Activated CD4-positive, CD25-positive, alpha-beta regulatory T cell treated with anti-CD3 and anti-CD28 coated beads, Interleukin-2, amount 50 U/mL, for 72 hours (primary cell): Measurements from ENCODE around the gene OPCML.

ENCODE experiments used
- DNase-seq: peaks from one replicate; pipeline ENCODE4 v3.0.0; 2021

OPCML gene

DNA sequence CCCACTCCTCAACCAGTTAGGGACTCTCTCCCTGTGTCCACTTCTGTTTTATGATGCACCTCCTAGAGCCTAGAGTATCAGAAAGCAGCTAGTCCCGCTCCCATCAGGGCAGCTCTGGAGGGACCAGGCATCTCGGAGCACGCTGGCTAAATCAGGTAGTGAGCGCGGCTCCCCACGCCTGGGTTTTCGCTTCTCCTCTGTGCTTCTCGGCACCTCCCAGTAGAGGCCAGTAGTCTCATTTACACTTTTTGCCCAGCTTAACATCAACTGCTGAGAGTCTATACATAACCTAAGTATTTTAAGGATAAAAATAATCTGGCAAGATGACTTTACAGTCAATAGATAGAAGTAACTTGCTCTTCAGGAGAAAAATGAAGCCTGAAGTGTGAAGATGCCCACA lies 473.8 kb downstream of the OPCML start:
- no peak for DNase-seq

DNA sequence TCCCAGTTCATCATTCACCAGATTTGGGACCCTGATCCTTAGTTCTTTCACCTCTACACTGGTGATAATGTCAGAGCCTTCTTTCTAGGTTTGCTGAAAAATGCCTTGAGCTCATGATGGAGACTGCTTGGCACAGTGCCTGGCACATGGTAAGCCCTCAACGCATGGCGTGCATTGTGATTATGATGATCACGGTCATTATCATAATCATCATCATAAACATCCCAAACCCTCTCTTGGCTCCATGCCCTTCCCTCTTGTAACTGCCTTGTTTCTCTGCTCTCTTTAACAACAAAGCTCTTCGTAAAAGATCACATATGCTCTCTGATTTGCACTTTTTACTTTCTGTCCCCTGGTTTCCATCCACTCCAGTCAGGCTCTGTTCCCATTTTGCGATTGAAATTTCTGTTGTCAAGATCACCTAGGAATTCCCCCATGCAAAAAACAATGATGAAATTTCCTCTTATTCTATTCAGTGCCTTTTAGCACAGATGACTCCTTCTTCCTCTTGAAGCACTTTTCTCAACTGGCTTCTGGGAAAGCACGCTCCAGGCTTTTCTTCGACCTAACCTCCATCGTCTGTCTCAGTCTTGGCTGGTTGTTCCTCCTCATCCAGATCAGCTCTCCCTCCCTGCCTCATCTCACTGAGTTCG lies 479.1 kb downstream of the OPCML start:
- no peak for DNase-seq

DNA sequence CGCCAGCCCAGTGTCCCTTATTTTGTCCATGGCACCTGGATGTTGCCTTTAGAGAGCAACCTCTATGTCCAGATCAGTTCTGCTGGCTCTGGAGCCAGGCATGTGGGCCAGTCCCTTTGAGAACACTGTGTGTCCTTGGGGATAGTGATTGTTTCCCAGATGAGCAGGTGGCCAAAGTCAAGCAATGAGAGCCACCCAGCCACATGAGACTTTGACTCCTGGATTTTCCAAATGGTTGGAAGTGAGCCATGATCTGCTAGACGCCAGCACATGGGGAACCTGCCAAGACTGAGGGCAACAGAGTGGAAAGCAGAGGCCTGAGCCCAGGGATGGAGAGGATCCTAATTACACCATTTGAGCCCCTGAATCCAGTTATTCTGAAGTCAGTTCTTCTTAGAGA lies 479.8 kb downstream of the OPCML start:
- DNase-seq, result no peak

DNA sequence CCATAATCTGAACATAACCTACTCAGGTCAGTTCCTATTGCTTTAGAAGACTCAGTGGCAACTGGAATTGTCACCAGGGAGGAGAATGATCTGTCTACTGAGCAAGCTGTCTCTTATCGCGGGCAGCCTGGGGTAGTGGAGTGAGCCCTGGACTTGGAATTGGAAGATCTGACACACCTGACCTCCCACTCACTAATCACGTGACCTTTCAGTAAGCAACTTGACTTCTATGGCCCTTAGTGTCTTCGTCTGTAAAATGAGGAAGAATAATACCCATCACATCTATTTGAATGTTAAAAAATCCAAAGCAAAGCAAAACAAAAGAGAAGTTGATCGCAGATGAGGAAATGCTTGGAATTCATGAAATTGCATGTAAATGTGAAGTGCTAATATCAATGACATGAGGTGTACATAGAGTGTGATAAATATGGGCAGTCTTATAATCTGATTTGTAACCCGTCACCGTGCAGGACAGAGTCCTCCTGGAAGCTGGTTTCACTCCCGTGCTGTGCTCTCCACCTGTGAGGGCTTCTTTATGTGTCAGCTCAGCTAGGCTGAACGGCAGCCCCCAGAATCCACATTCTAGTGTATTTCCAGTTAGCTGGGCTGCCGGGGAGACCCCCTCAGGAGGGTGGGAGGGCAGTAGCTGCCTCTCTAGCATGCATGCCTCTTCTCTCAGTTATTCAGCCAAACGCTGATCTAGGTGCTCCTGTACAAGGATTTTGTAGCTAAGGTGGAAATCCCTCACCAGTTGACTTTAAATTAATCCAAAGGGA lies 482.9 kb downstream of the OPCML start:
- no peak for DNase-seq

DNA sequence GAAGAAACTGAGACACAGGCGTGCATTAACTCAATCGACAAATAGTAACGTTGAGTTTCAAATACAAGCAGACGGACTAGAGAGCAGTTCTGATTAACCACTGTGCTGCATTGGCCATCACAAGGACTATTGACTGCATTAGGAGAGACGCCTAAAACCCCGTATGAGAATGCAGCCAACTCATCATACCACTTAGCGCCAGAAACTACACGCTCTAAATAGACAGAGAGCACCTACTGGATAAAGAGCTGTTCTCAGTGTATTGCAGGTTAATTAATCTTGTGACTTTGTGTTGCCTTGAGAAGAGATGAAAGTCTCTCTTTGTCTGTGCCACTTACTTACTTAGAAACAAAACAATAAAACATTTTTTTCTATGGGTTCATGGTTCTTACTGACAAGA lies 484.0 kb downstream of the OPCML start:
- no peak for DNase-seq

DNA sequence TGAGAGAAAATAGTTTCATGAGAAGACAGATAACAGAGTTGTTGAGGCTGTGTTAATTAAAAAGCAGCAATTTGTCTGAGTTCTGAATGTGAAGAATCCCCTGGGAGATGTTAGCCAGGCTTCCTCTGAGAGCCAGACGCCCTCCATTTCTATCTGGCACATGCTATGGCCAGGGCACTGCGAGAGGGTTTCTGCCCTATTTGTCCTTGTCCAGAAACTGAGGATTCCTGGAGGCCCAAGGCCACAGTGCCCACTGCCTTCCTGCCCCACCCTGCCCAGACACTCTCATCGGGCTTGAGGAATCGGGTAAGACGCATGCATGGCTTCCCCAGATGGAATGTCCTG lies 484.6 kb downstream of the OPCML start:
- DNase-seq, result no peak

DNA sequence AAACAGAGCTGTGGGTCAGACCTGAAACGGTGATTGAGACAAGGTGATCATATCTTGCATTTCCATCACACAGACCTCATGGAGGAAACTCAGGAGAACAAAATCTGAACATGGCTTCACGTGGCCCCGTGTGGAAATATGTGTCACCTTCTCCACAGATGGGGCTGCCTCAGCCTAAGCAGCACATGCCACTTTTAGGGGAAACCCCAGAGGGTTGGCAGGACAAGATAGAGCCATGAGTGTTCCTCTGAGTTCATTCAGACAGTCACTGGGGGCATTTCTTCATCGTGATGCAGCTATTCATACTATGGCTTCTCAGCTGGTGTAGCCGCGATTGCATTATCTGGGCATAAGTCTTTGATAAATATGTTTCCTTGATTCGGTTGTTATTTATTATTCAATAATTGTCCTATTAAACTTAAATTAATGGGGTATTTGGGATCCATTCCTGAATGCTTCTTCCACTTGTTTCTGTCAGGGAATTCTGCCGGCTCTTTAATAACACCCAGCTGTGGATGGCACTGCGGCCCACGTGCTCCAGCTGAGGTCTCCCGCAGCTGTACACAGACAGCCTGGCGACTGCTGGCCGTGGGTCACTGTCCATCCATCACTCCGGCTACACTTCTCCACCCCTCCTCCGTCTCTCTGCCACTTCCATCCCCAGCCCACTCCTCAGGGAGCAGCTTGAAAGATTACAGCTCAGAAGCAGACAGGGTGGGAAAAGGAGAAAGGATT lies 485.1 kb downstream of the OPCML start:
- no peak for DNase-seq

DNA sequence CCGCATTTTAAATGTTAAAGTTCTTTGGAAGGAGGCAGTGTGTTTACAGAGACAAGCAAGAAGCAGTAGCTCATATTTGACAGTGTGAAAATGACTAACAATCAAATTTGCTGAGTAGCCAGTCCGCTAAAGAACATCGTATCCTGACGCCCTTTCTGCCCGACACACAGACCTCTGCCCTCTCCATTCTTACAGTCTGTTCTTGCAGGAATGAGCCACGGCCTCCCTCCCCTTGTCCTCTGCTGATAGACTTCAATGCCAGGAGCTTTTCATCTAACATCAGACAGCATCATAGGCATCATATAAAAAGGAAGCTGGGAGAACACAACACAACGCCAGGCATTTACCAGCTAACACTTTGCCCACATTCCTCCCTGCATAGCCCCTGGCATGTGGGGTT lies 486.0 kb downstream of the OPCML start:
- DNase-seq, result no peak

DNA sequence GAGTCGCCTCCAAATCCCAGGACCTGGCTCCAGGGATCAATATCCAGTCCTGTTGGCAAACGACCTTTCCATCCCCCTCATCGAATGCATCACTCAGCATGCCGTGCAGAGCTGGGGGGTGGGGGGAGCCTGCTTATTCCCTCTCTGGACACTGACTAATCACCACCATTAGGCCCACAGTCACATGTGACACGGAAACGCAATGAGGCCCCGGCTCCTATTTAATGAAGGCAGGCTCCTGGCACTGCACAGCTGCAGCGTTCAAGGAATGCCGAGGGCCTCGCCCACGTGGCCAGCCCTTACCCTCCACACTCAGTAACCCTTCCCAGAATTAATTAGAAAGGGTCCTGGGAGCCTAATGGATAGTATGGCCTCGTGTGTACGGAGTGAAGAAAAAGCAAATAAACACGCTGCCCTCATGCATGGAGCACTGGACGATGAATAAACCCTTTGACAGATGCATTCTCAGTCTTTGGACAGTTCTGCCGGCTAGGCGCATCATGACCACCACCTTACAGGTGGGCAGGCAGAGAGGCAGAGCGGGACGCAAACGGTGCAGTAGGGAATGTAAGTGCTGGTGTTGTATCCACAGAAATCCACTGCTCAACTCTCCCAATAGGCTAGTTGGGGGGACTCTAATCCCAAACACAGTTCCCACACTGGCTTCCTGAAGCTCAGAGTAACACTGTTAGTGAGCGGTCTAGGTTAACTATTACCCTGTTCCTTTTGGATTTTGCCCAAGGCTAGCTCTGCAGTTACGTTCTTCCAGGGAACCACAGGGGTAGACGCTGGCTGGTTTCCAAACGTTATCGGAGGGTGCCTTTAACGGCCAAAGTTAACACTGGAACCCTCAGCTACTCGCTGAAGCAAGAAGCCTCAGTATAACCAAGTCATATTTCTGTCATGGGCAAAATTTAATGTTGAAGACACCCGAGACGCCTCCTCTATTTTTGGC lies 490.1 kb downstream of the OPCML start:
- no peak for DNase-seq

DNA sequence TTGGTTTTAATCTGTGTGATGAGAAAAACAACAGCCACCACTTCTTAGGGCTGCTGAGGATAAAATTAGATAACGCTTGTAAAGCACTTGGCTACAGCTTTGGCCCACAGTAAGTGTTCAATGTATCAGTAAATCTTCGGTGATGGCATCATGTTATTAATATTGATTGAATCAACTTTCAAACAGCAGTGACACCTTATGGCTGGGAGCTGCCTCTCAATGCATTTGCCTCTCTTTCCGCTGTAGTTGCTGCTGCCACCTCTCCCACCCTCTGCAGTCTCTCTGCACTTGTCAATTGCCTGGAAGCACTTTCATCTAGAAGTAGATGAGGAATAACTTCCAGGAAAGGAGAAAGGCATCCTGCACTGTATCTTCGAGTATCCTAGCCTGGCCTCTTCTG lies 491.1 kb downstream of the OPCML start:
- DNase-seq, result no peak

DNA sequence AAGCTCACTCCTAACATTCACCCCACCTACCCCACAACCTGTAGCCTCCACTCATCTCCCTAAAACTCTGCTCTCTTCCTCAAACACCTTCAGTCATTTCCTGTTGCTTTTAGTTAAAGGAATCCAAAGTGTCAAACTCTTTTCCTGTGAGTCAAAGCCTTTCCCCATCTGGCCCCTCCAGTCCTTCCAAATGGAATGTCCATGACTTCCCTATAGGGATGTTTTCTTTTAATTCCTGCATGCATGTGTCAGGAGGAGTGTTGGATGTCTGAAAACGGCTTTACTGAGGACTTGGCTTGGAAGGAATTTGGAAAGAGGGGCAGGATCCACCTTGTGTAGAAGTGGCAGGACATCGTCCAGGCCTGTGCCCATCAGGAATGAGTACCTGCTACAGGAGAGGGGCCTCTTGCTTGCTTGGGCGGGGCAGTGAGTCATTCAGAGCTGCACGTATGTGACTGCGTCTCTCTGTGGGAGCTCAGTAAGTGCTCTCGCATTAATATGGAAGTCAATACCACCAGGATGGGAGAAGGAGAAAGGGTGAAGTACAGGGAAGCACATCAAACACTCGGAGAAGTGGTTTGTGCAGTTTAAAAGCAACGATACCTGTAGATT lies 491.9 kb downstream of the OPCML start:
- no peak for DNase-seq

DNA sequence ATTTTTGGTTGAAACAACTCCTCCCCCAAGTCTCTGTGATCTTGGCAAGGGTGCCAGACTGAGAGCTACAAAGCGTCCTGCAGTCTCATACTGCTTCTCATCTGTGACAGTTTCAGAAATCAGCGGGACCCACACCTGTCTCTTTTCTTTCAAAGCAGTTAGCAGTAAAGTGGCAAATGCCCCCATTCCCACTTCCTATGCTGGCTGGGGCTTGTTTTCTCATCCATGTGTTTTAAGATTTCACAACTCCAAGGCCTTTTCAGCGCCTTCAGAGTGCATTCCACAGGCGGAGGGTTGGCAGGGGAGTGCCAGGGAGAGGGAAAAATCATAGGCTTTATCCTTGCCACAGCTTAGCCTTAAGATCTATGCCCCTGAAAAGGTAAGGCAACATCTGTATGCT lies 493.5 kb downstream of the OPCML start:
- DNase-seq, result no peak

DNA sequence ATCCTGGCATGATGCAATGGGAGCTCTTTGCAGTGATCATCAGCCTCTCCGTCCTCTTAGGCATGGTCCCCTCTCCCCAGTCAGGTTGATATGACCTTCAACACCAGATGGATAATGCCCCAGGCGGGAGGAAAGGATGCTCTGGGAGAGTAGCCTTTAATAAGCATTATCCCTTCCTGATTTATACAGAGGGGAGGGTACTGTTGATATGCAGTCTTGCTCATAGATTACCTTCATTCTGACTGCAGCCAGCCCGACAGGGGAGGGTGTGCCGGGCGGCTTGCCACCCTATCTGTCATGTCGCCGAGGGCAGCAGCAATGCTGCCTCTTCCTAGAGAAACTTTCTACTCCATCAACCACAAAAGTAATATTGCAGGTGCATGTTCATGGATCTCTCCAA lies 497.4 kb downstream of the OPCML start:
- DNase-seq, result no peak

DNA sequence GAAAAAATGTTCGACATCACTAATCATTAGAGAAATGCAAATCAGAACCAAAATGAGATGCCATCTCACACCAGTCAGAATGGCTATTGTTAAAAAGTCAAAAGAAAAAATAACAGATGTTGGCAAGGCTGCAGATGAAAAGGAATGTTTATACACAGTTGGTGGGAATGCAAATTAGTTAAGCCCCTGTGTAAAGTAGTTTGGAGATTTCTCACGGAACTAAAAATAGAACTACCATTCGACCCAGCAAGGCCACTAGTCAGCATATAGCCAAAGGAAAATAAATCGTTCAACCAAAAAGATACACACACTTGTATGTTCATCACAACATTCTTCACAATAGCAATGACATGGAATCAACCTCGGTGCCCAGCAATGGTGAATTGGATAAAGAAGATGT lies 503.2 kb downstream of the OPCML start:
- no peak for DNase-seq

DNA sequence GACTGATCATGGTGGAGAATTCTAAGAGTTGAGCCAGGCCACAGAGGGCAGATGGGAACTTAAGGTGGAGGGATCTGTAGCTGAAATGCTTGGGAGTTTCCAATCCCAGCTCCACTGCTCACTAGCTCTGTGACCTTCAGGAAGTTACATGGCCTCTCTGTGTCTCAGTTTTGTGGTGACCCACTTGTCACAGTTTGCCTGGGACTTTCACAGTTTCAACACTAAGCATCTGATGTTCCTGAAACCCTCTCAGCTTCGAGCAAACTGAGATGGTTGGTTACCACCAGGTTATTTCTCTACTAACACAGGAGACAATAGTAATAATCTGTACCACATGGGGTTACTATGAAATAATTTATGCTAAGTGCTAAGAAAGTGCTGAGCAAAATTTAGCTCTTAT lies 505.3 kb downstream of the OPCML start:
- DNase-seq, result no peak

DNA sequence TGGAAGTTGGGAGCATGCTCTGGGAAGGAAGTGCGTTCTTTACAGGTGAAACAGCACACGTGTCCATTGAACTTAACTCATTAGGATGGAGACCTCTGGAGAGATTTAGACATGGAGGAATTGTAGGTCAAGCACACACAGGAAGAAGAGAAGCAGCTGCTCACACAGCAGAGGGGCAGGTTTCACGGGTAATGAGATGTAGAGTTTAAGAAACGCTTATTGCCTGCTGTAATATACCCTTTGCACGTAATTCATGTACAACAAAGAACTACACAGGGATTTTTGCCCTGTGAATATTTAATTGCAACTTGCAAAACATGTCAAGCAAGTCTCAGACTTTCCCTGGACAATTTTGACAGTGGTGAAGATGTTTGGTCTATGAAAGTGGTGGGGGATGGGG lies 508.0 kb downstream of the OPCML start:
- DNase-seq, result no peak

DNA sequence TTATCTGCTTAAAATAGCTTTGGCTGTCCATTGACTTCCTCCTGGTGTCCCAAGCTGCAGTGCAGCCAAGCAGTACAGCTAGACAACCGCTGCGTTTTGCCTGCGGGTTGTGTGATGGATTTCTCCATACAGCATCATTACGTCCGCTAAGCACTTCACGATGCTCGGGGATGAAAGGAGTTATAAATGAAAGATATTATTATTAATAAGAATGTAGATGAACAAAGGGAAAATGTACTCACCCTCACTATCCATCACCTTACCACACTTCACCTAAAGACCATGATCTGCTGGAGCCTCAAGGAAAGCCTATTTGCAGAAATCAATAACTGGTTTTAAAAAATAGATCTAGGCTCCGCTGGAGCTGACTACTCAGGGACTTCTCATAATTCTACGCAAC lies 509.1 kb downstream of the OPCML start:
- DNase-seq, result no peak

DNA sequence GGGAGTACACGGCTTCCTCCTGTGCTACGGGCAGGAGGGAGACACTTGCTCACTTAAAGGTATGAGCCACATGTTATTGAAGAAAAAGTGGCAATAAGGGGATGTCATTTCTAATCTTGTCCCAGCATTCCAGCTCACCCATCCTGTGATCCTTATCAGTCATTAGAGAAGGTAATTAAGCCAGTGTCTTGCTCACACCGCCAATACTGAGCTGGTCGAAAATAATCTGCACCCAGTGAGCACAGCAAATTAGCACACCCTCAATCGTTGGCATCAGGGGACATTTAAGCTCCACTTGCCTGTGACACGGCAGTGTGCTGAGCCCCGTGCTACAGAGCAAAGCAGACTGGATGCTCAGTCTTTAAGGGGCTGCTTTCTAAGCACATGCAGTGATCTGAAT lies 510.7 kb downstream of the OPCML start:
- DNase-seq, result no peak

DNA sequence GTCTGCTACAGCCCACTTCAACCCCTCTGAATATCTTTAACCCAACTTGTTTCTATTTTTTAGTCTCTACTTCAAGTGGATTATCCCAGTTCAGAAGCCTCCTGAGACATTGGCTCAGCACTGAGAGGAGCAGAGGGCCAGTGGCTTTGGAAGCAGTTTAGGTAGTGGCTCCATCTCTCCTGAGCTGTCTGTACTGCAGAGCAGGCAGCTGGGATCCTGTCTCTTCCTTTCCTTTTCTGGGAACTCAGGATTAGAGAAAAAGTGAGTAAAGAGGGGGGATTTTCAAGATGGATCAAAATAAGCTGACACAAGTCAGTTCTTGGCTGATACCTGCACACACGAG lies 512.0 kb downstream of the OPCML start:
- no peak for DNase-seq

DNA sequence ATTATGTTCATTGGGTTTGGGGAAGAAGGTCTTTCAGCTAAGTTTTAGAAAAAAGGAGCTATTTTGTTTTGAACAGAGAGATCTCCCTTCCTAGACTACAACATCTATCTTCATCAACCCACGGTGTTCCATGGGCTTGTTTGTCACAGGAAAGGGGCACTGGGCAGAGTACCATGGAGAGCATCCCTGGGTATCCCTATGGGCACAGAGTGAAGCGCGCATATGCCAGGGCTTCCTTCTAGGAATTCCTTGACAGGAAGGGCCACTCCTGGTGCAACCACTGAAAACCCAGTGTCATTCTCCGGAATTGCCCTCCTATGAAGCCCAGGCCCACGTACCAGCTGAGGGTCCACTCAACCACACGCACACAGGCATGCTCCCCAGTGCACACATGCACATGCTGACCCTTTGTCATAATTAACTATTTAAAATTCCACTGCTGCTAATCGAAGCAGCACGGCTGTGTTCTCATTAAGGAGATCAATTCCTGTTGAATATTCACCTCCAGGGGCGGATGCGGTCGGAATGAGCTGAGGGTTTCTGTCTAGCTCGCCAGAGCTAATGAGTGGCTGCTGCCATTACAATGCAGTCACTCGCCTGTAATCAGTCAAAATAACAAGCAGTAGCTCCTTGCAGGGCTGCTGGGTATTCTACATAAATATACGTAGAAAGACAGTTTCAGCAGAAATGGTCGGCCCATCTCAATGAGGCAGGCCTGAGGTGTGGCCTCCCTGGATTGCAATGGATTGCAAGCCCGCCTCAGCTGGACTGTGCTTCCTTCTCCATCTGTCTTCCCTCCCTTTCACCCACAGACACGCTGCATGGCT lies 512.5 kb downstream of the OPCML start:
- DNase-seq, result no peak

DNA sequence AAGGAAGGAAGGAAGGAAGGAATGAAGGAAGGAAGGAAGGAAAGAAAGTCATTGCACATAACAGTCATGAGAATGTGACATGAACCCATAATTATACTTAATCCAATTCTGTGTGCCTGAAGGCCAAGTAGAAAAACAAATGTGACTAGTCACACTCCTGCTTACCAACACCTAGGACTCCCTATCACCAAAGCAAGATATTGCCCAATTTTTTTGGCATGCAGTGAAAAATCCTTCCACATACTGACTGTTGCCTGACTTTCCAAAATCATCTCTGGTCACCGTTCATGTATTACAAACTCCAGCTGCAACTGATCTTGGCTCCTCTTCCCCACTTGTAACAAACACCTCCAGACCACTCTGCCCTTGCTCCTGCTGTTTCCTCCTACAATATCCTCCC lies 516.8 kb downstream of the OPCML start:
- no peak for DNase-seq

DNA sequence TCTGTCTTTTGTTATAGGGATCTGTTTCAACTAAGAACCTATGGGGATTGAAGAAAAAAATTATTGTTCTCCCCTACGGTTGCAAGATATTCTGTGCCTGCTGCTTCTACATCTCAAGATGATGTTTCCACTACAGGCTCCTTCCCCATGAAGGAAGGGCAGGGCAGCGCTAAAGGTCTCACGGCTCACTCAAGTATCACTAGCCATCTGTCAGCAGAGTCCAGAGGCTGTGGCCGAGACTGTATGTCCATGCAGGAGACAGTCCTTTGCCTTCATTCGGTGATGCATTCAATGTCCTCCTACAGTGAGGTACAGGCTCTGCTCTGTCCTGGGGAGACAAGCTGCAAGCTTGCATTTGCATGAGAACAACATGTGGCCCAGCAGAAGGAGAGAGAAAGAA lies 518.0 kb downstream of the OPCML start:
- DNase-seq, result no peak
